ENCODE results near the gene TTLL6. TPM values are rescaled to one million over a fixed set of nuclear protein-coding genes. Genes with fewer than 3 reads are reported as not detected.
"Not testable (repeated sequence)": the region's sequence is repeated elsewhere in the genome, so short reads cannot be mapped to it uniquely, and the experiment has no call there.

The TTLL6 gene
- total RNA-seq, 2 donors from 2014 or later: 4.9 to 14.3 TPM

GRCh38 chr17:48718761-48719641 lies 98.0 kb downstream of the TTLL6 start:
- ATAC-seq (peak; percentile 9), DNase-seq (peak in 1 of 2 donors; percentile 48)

GRCh38 chr17:48718227-48718760 lies 98.7 kb downstream of the TTLL6 start:
- ATAC-seq: no peak
- intact Hi-C loops (cut with DNase I, micrococcal nuclease): no loop called here
- peak in 1 of 2 donors; percentile 72 for DNase-seq

More at GRCh38 chr17:48718761-48719641, 98.0 kb downstream of the TTLL6 start:
- intact Hi-C loops (cut with DNase I, micrococcal nuclease): no loop called here

- ATAC-seq (no peak), DNase-seq (no peak)
- intact Hi-C loops (cut with DNase I, micrococcal nuclease): no loop called here
Measured at GRCh38 chr17:48717367-48718226, 99.4 kb downstream of the TTLL6 start.

GRCh38 chr17:48716549-48716948 lies 100.5 kb downstream of the TTLL6 start:
- intact Hi-C loops (cut with DNase I, micrococcal nuclease); ATAC-seq; DNase-seq: not testable (repeated sequence)

GRCh38 chr17:48715496-48716399 lies 101.3 kb downstream of the TTLL6 start:
- DNase-seq (peak in 1 of 2 donors; percentile 47), ATAC-seq (peak; percentile 38)
- intact Hi-C loops (cut with DNase I, micrococcal nuclease): no loop called here

Small RNA genes lying within 50 kb of the gene (microRNA-seq; reads per million reads assigned to microRNA genes)
- 0 reads per million in 2 donors for gene MIR3185

Other genes starting within 250 kb of the TTLL6 start
- gene HOXB4, start 238.9 kb downstream of the TTLL6 start, total RNA-seq: 1 to 10 TPM; 3.0 to 3.9 TPM
- gene HOXB3, start 227.0 kb downstream of the TTLL6 start, total RNA-seq: 10 to 100 TPM; 35.8 to 41.9 TPM
- gene HOXB5, start 223.4 kb downstream of the TTLL6 start, total RNA-seq: 10 to 100 TPM; 14.5 to 16.4 TPM
- 10 to 100 TPM; 39.3 to 43.3 TPM for gene HOXB6, start 212.2 kb downstream of the TTLL6 start, total RNA-seq
- 10 to 100 TPM; 26.6 to 30.2 TPM for gene HOXB7, start 206.2 kb downstream of the TTLL6 start, total RNA-seq
- gene HOXB8, start 201.9 kb downstream of the TTLL6 start, total RNA-seq: 1 to 10 TPM; 6.3 TPM
- gene HOXB9, start 190.9 kb downstream of the TTLL6 start, total RNA-seq: 10 to 100 TPM; 35.9 to 59.2 TPM
- gene PRAC1, start 94.7 kb downstream of the TTLL6 start, total RNA-seq: 100 to 1,000 TPM; 200 to 261 TPM
- 10 to 100 TPM; 10.1 to 11.7 TPM for gene PRAC2, start 94.0 kb downstream of the TTLL6 start, total RNA-seq
- 10 to 100 TPM; 39.4 to 88.0 TPM for gene HOXB13, start 88.5 kb downstream of the TTLL6 start, total RNA-seq
- 100 to 1,000 TPM; 208 to 215 TPM for gene CALCOCO2, start 13.8 kb upstream of the TTLL6 start, total RNA-seq
- 100 to 1,000 TPM; 180 to 246 TPM for gene ATP5MC1, start 75.6 kb upstream of the TTLL6 start, total RNA-seq
- gene UBE2Z, start 91.2 kb upstream of the TTLL6 start, total RNA-seq: 10 to 100 TPM; 65.7 to 65.8 TPM
- 100 to 1,000 TPM; 101 to 123 TPM for gene SNF8, start 127.6 kb upstream of the TTLL6 start, total RNA-seq
- gene GIP, start 151.4 kb upstream of the TTLL6 start, total RNA-seq: not detected
- gene IGF2BP1, start 180.2 kb upstream of the TTLL6 start, total RNA-seq: under 1 TPM in 1 of 2 donors, not detected in 1; 0.40 TPM

All from left colon (tissue), 2 donors.